ENCODE data around the gene PFKFB3.

PFKFB3 gene

DNA sequence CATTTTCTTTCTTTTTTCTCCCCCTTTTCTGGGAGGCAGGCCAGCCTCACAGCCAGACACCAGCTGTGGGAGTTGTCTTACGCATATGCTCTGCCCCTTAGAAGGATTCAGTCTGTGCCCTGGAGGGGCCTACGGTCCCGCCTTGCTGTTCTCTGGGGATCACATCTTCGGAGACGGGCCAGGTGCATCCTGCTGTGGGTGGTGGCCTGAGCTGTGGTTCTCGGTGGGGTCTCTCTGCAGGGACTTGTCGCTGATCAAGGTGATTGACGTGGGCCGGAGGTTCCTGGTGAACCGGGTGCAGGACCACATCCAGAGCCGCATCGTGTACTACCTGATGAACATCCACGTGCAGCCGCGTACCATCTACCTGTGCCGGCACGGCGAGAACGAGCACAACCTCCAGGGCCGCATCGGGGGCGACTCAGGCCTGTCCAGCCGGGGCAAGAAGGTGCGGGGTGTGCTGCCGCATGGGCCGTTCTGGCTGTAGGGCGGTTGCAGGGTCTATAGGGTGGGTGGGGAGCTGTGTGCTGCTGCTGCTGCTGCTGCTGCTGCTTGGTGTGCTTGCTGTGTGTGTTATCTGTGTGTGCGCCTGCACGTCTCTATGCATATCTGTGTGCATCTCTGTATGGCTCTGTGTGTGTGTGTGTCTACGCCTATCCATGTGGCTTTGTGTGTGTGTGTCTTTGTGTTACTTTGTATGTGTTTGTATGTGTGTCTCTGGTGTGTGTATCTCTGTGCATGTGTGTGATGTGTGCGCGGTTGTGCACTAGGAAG is 17.9 kb downstream of the PFKFB3 start:
- DNase-seq (ENCODE audit: low spot score) = no peak

GRCh38 chr10:6221192-6221940 is 18.6 kb downstream of the PFKFB3 start:
- no peak for DNase-seq (ENCODE audit: low spot score)

DNA sequence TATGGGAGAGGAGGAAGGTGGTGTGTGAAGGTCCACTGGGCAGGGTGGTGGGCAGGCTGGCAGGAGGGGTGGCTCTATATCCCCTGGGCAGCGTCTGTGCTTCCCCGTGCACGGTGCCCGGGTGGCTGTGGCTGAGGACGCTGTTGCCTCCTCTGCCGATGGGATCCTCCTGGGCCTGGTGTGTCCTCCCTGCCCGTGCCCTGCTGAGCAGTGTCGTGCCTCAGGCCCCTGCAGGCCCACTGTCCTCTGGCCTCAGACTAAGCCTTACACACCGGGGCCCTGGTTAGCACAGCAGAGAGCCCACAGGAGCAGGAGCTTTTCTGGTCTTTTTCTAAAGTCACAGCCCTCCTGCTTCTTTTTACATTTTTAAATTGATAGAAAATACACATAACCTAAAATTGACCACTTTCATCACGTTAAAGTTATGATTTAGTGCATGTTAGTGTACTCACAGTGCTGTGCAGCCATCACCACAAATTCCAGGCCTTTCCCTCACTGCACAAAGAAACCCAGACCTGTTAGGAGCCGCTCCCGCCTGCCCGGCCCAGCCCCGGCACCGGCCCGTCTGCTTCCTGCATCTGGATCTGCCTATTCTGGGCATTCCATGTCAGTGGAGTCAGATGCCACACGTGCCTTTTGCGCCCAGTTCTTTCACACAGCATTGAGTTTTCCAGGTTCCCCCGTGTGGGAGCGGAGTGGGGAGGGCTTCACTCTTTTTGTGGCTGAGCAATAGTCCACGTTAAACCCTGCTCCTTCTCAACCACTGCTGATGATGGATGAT is 19.4 kb downstream of the PFKFB3 start:
- no peak for DNase-seq (ENCODE audit: low spot score)

- no peak for DNase-seq (ENCODE audit: low spot score)
These were observed 20.0 kb downstream of the PFKFB3 start for GRCh38 chr10:6222755-6223154.

DNA sequence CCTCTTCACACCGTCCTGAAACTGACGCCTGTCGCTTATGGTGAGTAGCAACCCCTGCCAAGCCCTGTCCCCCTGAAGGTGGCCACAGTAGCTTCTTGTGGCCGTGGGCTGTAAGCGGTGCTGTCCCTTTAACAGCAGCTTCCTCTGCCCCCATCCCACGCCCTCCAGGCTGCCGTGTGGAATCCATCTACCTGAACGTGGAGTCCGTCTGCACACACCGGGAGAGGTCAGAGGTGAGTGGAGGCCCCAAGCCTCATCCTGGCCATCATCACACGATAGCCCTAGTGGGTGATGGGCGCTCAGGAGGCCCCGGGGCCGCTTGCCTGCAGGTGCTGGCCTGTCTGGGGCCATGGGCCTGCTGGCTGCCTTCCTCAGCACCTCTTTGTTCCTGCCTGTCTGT is 21.2 kb downstream of the PFKFB3 start:
- DNase-seq (ENCODE audit: low spot score) = no peak

GRCh38 chr10:6224781-6225180 is 22.0 kb downstream of the PFKFB3 start:
- DNase-seq (ENCODE audit: low spot score) = no peak

DNA sequence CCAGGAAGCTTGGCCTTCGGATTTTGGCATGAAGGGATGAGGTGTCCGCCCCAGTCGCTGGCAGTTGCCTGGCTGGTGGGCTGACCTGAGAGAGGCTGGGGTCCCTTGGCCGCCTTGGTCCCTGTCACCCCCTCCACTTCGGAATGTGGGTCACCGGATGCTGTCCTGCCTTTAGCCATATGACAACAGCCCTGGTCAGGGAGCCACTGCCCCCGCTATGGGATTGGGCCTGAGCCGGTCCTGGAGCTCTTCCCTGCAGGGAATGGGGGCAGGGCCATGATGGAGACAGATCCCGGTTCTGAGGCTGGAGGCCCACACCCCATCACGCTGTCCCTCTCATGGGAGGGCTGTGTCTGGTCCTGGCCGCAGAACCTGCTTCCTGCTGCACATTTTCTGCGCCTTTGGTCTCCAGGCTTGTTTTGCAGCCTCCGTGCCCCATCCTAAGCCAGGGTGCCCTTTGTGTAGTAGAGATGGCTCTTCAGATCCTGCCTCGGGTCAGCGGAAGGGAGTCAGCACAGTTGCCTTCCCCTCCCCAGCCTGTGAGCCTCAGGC is 22.6 kb downstream of the PFKFB3 start:
- DNase-seq (ENCODE audit: low spot score) = no peak

- DNase-seq (ENCODE audit: low spot score) = no peak
These were observed 23.5 kb downstream of the PFKFB3 start for GRCh38 chr10:6226216-6226615.

DNA sequence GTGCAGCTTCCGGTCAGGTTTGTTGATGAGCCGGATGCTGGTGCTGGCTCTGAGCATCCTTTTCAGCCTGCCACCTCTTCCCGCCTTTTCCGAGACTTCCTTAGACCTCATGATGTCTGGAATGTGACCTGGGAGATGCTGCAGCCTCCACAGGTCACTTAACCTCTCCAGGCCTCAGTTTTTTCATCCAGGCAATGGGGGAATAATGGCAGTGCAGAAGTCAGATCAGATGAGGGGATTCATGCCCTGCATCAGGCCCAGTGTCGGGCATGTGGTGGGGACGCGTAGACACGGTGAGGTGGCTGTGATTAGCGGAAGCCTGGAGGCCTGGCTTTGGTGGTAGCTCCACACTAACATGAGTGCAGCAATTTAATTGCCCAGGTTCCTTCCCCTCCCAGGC is 24.6 kb downstream of the PFKFB3 start:
- DNase-seq (ENCODE audit: low spot score) = no peak

GRCh38 chr10:6228010-6228511 is 25.3 kb downstream of the PFKFB3 start:
- no peak for DNase-seq (ENCODE audit: low spot score)

DNA sequence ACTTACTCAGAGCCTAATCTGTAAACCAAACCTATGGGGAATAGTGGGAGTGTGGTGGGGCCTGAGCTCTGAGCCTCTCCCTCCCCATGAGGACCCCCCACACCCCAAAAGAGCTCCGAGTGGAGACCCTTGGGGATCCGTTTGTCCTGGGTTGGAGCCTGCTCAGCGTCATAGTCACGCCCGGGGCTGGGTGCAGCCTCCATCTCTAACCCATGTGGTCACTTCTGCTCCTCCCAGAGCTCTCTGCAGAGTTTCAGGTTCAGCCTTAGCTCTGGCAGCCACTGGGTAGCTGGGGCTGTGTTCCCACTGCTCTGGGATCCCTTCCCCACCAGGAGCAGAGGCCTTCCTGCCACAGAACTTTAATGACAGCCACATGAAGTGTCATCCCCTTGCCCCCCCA is 25.9 kb downstream of the PFKFB3 start:
- DNase-seq (ENCODE audit: low spot score) = no peak

DNA sequence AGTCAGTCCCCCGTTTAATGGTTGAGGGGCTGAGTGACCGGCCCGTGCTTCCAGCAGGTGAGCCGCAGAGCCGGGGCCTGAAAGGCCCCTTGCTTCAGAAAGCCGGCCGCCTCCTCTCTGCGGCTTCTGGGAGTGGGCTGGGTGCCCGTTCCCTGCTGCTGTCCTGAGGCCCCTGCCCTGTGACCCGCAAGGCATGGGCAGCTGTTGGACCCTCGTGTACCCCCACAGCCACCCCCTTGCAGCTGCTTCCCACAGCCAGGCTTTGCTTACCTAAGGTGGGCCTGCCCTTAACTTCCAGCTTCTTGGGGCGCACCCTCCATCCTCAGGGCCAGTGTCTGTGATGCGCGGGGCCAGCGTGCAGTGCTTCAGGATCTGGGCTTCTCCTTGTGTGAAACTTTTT is 26.6 kb downstream of the PFKFB3 start:
- DNase-seq (ENCODE audit: low spot score) = no peak

- no peak for DNase-seq (ENCODE audit: low spot score)
These were observed 27.0 kb downstream of the PFKFB3 start for GRCh38 chr10:6229746-6230145.

- no peak for DNase-seq (ENCODE audit: low spot score)
These were observed 27.6 kb downstream of the PFKFB3 start for GRCh38 chr10:6230315-6230714.

- DNase-seq (ENCODE audit: low spot score) = no peak
These were observed 28.4 kb downstream of the PFKFB3 start for GRCh38 chr10:6231146-6231545.

GRCh38 chr10:6231730-6232129 is 29.0 kb downstream of the PFKFB3 start:
- no peak for DNase-seq (ENCODE audit: low spot score)

GRCh38 chr10:6232225-6232807 is 29.6 kb downstream of the PFKFB3 start:
- no peak for DNase-seq (ENCODE audit: low spot score)

GRCh38 chr10:6232846-6233724 is 30.4 kb downstream of the PFKFB3 start:
- DNase-seq (ENCODE audit: low spot score) = no peak

GRCh38 chr10:6233725-6234277 is 31.1 kb downstream of the PFKFB3 start:
- no peak for DNase-seq (ENCODE audit: low spot score)

DNA sequence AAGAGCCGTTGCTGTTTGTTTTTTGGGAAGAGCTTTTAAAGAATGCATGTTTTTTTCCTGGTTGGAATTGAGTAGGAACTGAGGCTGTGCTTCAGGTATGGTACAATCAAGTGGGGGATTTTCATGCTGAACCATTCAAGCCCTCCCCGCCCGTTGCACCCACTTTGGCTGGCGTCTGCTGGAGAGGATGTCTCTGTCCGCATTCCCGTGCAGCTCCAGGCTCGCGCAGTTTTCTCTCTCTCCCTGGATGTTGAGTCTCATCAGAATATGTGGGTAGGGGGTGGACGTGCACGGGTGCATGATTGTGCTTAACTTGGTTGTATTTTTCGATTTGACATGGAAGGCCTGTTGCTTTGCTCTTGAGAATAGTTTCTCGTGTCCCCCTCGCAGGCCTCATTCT is 31.6 kb downstream of the PFKFB3 start:
- DNase-seq (ENCODE audit: low spot score) = no peak
